ENCODE data around the gene HDDC2. TPM values are rescaled to one million over a fixed set of nuclear protein-coding genes. Genes with fewer than 3 reads are reported as not detected.

The HDDC2 gene
- total and polyA plus RNA-seq, 3 donors from 2014 or later, result 61.3 to 112 (median 89.6) TPM

DNA sequence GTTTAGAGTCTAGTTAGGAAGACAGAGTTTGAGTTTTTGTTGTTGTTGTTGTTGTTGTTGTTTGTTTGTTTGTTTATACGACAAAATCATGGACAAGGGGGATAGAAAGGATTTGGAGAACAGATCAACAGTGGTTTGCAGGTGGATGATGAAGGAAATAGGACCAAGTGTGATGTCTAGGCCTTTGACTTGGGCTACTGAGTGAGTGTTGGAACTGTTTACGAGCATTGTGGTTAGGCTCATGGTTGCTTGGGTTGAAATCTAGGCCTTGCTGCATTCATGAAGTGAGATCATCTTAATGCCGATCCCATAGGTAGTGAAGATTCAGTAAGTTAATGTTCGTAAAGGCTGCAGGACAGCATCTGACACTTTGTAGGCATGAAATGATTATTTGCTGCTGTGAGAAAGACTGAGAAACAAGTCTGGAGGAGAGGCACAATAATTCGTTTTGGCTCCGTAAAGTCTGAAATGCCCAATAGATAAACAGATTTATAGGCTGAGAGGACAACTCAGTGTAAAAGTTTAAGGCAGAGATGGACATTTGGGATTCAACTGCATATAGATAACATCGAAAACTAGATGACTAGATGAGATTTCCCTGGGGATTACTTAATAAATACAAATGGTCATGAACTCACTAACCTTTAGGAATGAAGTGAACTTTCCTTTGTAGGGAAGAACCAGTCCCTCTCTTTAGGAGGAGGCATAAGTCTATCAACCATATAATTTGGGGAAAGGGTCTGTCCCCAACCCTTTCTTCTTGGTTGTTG, 70.0 kb downstream of the HDDC2 start:
- Histone ChIP-seq H3K36me3 (ENCODE audit: low read depth, missing control alignments) (no peaks in the 10 kb centered on the region), H3K9me3 (no peaks in the 10 kb centered on the region), H3K27me3 (no peaks in the 10 kb centered on the region), H3K27ac (no peak overlapping the region), H3K4me3 (no peak overlapping the region), H3K4me1 (no peaks in the 10 kb centered on the region)
- no peak for TF ChIP-seq POLR2A (IDR thresholded peaks at IDR 0.05)
- TF ChIP-seq, protein P1, sequence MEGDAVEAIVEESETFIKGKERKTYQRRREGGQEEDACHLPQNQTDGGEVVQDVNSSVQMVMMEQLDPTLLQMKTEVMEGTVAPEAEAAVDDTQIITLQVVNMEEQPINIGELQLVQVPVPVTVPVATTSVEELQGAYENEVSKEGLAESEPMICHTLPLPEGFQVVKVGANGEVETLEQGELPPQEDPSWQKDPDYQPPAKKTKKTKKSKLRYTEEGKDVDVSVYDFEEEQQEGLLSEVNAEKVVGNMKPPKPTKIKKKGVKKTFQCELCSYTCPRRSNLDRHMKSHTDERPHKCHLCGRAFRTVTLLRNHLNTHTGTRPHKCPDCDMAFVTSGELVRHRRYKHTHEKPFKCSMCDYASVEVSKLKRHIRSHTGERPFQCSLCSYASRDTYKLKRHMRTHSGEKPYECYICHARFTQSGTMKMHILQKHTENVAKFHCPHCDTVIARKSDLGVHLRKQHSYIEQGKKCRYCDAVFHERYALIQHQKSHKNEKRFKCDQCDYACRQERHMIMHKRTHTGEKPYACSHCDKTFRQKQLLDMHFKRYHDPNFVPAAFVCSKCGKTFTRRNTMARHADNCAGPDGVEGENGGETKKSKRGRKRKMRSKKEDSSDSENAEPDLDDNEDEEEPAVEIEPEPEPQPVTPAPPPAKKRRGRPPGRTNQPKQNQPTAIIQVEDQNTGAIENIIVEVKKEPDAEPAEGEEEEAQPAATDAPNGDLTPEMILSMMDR (IDR thresholded peaks at IDR 0.05), result no peak
- DNase-seq, result no peak
- intact Hi-C loops (cut with DNase I; ENCODE audit: low total_unique reads), result no loop called here
- WGBS, 2 donors, result 86% methylated on average over 7 of the region's 7 CpGs

DNA sequence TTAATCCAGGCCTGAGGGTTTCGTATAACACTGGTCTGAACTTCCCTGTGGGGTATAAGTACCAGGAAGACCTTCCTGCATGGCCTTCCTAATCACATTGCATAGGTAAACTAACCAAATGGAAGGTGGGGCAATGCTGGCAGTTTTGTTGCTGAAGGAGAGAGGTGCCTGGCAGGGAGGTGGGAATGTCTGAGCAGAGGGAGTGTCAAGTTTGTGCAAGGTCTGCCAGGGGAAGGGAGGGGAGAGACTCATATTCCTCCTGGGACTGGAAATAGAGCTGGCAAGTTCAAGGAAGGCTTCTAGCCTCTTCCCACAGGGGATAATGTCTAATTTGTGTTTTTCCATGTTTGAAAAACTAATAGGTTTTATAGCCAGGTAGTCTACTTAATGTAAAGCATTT, 70.6 kb downstream of the HDDC2 start:
- Histone ChIP-seq H3K4me3 (no peak overlapping the region), H3K4me1 (no peaks in the 10 kb centered on the region), H3K27ac (no peak overlapping the region), H3K9me3 (no peaks in the 10 kb centered on the region), H3K27me3 (no peaks in the 10 kb centered on the region), H3K36me3 (ENCODE audit: low read depth, missing control alignments) (no peaks in the 10 kb centered on the region)
- WGBS, 2 donors, result 77 to 100% methylated on average over 1 of the region's 1 CpG
- intact Hi-C loops (cut with DNase I; ENCODE audit: low total_unique reads), result no loop called here
- DNase-seq, result no peak
- no peak for TF ChIP-seq POLR2A (IDR thresholded peaks at IDR 0.05)
- TF ChIP-seq, protein P1 (IDR thresholded peaks at IDR 0.05), result no peak

DNA sequence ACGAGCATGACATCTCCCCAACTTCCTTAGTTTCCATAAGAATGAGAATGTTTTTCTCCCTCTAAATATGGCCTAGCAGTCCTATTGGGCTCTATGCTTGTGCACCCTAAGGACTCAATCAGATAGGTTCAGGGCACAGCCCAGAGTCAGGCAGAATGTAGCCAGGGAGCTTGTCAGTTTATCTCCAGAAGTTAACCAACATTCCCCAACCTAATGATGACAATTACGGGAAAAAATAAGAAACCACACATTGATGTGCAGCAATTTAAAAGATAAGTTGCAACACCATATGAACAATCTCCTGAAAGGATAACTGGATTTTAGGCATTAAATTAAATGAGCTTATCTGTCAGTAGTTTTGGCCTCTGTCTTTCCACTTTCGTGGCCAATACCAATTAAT, 71.1 kb downstream of the HDDC2 start:
- intact Hi-C loops (cut with DNase I; ENCODE audit: low total_unique reads), result no loop called here
- Histone ChIP-seq H3K27ac (no peak overlapping the region), H3K27me3 (no peaks in the 10 kb centered on the region), H3K4me3 (no peak overlapping the region), H3K36me3 (ENCODE audit: low read depth, missing control alignments) (no peaks in the 10 kb centered on the region), H3K9me3 (no peaks in the 10 kb centered on the region), H3K4me1 (no peaks in the 10 kb centered on the region)
- DNase-seq, result no peak
- TF ChIP-seq, protein P1 (IDR thresholded peaks at IDR 0.05), result no peak
- TF ChIP-seq POLR2A (IDR thresholded peaks at IDR 0.05), result no peak
- 86 to 88% methylated on average over 3 of the region's 3 CpGs for WGBS, 2 donors

DNA sequence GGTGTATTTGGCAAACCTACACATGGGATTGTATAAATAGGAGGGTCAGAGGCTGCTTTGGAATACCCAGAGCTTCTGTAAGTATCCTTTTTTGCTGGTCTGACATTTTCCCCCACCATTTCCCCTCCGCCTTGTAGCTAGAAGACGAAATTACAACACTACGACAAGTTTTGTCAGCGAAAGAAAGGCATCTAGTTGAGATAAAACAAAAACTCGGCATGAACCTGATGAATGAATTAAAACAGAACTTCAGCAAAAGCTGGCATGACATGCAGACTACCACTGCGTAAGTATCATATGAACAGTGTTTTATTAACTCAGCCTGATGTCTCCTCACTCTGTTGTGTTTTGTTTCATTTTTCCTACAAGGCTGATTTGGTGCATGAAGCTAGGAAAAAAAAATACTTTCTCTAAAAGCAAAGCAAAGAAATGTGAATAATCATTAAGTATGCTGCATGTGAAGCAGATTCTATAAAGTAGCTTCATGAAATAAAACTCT, 72.7 kb downstream of the HDDC2 start:
- 42 to 49% methylated on average over 6 of the region's 6 CpGs for whole genome bisulfite sequencing, 2 donors

More for the DNA sequence above, 72.7 kb downstream of the HDDC2 start:
- Histone ChIP-seq H3K9me3 (no peaks in the 10 kb centered on the region), H3K4me1 (peaks cover 7% of the 10 kb centered on the region), H3K27ac (no peak overlapping the region), H3K27me3 (no peaks in the 10 kb centered on the region), H3K4me3 (no peak overlapping the region), H3K36me3 (ENCODE audit: low read depth, missing control alignments) (no peaks in the 10 kb centered on the region)
- intact Hi-C loops (cut with DNase I; ENCODE audit: low total_unique reads), result no loop called here
- DNase-seq, result no peak
- TF ChIP-seq POLR2A (IDR thresholded peaks at IDR 0.05), result no peak
- TF ChIP-seq, protein P1 (IDR thresholded peaks at IDR 0.05), result no peak

All from testis (tissue), 3 donors.